Measurements from ENCODE around the gene FZD8. TPM values are rescaled to one million over a fixed set of nuclear protein-coding genes. Genes with fewer than 3 reads are reported as not detected.

FZD8 gene
- polyA plus RNA-seq, 2 of the 4 experiments (the other 2 are of a cell fraction) = 4.4 to 13.4 TPM

GRCh38 chr10:35598379-35598778, 43.7 kb downstream of the FZD8 start:
- 12% methylated on average over 6 of the region's 6 CpGs for WGBS (ENCODE audit: missing lambda C conversion rate)
- no peaks in the 10 kb centered on the region for H3K4me1 ChIP-seq
- FAIRE-seq = no peak
- CTCF ChIA-PET = no interaction called here
- TF ChIP-seq CEBPB (IDR thresholded peaks at IDR 0.05) = no peak
- TF ChIP-seq CBX2 (IDR thresholded peaks at IDR 0.05; ENCODE audit: borderline replicate concordance, low read depth) = no peak
- TF ChIP-seq HES2 (IDR thresholded peaks at IDR 0.05) = no peak
- peak; percentile 39; the same call in 1 of the 3 replicates for TF ChIP-seq SMC3 (IDR thresholded peaks at IDR 0.05)
- TF ChIP-seq RCOR1 (IDR thresholded peaks at IDR 0.05; ENCODE audit: low read depth, low read length) = no peak
- peak; percentile 20 to 45; a peak in 2 of 5 replicates for TF ChIP-seq RAD21 (conservative IDR thresholded peaks at IDR 0.05 in 1 of 2, IDR thresholded peaks at IDR 0.05 in 1 of 2)
- TF ChIP-seq NR3C1 (IDR thresholded peaks at IDR 0.05) = no peak
- TF ChIP-seq ZNF302 (CRISPR knock-in tag; IDR thresholded peaks at IDR 0.05) = no peak
- no peak for TF ChIP-seq ZSCAN20 (CRISPR knock-in tag; IDR thresholded peaks at IDR 0.05)
- TF ChIP-seq TFCP2L1 (CRISPR knock-in tag; IDR thresholded peaks at IDR 0.05) = no peak
- TF ChIP-seq CTCF (IDR thresholded peaks at IDR 0.05) = peak; percentile 47
- no peak overlapping the region for H3K4me3 ChIP-seq
- POLR2A ChIA-PET = no interaction called here
- ATAC-seq = peak; percentile 60 to 75; a peak in 3 of 6 replicates
- DNase-seq (ENCODE audit: low read depth in 1 of 2, low spot score in 1 of 2) = peak in 1 of 2 experiments; percentile 14
- H3K9me3 ChIP-seq = no peaks in the 10 kb centered on the region
- H3K4me2 ChIP-seq = no peak overlapping the region
- H3K27ac ChIP-seq = no peak overlapping the region

- CTCF ChIA-PET = no interaction called here
- Histone ChIP-seq H3K9me3 (peaks cover 15% of the 10 kb centered on the region; the same call in 2 of the 3 replicates), H3K4me1 (no peaks in the 10 kb centered on the region), H3K4me2 (no peak overlapping the region), H3K4me3 (no peak overlapping the region), H3K27ac (no peak overlapping the region)
- POLR2A ChIA-PET = no interaction called here
- FAIRE-seq (no peak), DNase-seq (ENCODE audit: low read depth in 1 of 2, low spot score in 1 of 2) (no peak), ATAC-seq (no peak)
- 55% methylated on average over 2 of the region's 3 CpGs for WGBS (ENCODE audit: missing lambda C conversion rate)
- no peak for TF ChIP-seq RARB (CRISPR knock-in tag; IDR thresholded peaks at IDR 0.05)
- TF ChIP-seq HEYL (CRISPR knock-in tag; IDR thresholded peaks at IDR 0.05) = no peak
- no peak for TF ChIP-seq ATOH8 (CRISPR knock-in tag; IDR thresholded peaks at IDR 0.05; ENCODE audit: low read depth)
- TF ChIP-seq JUNB (IDR thresholded peaks at IDR 0.05) = no peak
- no peak for TF ChIP-seq NR3C1 (IDR thresholded peaks at IDR 0.05)
- TF ChIP-seq EHMT2 (IDR thresholded peaks at IDR 0.05; ENCODE audit: low read depth) = no peak
- TF ChIP-seq E2F6 (IDR thresholded peaks at IDR 0.05; ENCODE audit: borderline replicate concordance, low read depth) = no peak
- TF ChIP-seq FOXS1 (CRISPR knock-in tag; IDR thresholded peaks at IDR 0.05) = no peak
- no peak for TF ChIP-seq RNF2 (IDR thresholded peaks at IDR 0.05; ENCODE audit: borderline replicate concordance, low read depth)
- no peak for TF ChIP-seq HES2 (IDR thresholded peaks at IDR 0.05)
- TF ChIP-seq BCL3 (IDR thresholded peaks at IDR 0.05) = no peak
- no peak for TF ChIP-seq PBX3 (IDR thresholded peaks at IDR 0.05)
- no peak for TF ChIP-seq CTCF (IDR thresholded peaks at IDR 0.05)
- no peak for TF ChIP-seq RFX5 (IDR thresholded peaks at IDR 0.05)
- TF ChIP-seq RCOR1 (IDR thresholded peaks at IDR 0.05; ENCODE audit: low read depth, low read length) = no peak
- TF ChIP-seq JUN (IDR thresholded peaks at IDR 0.05) = no peak
- TF ChIP-seq CHD2 (IDR thresholded peaks at IDR 0.05; ENCODE audit: low read length, partially characterized antibody) = no peak
- no peak for TF ChIP-seq HMGXB4 (CRISPR knock-in tag; IDR thresholded peaks at IDR 0.05; ENCODE audit: borderline replicate concordance)
- TF ChIP-seq ZC3H11A (IDR thresholded peaks at IDR 0.05) = no peak
These were observed 47.0 kb downstream of the FZD8 start for GRCh38 chr10:35595106-35595505.

Data from A549 (cell line).